Mucosa of descending colon (tissue), 3 donors: ENCODE results near the gene COL1A1. TPM values are rescaled to one million over a fixed set of nuclear protein-coding genes. Genes with fewer than 3 reads are reported as not detected.

Experiments used
- ATAC-seq: fragments of 200-7000 bp; cut with Tn5 transposase; one replicate; pipeline ENCODE4 v1.9.1; 2020; ENCODE audit warnings: mild to moderate bottlenecking, moderate library complexity
- DNase-seq, 3 donors: peaks; one replicate each; pipeline ENCODE4 v3.0.0-alpha.2; 2020
- H3K36me3 ChIP-seq: fragments of 200-600 bp; one replicate; pipeline ENCODE4 v1.8.0; 2021; ENCODE audit warnings: low read depth, mild to moderate bottlenecking
- H3K4me1 ChIP-seq: fragments of 200-600 bp; one replicate; pipeline ENCODE4 v1.8.0; 2021; ENCODE audit warnings: low read depth, mild to moderate bottlenecking
- H3K4me3 ChIP-seq: fragments of 200-600 bp; one replicate; pipeline ENCODE4 v1.8.0; 2021; ENCODE audit warnings: mild to moderate bottlenecking
- H3K9me3 ChIP-seq: fragments of 200-600 bp; one replicate; pipeline ENCODE4 v1.8.0; 2021; ENCODE audit warnings: mild to moderate bottlenecking
- CTCF ChIP-seq: fragments of 200-600 bp; IDR thresholded peaks from one replicate; pipeline ENCODE4 v1.8.0; 2022; ENCODE audit warnings: antibody characterized with exemption, mild to moderate bottlenecking
- intact Hi-C, 2 donors: fragments of 100-400 bp; cut with DNase I in 1 of 2; cut with micrococcal nuclease in 1 of 2; formaldehyde crosslinking; loops; one replicate each; pipeline versions ENCODE4 v1.11.0 to v1.11.1; 2022; cut with DNase I, micrococcal nuclease
- total RNA-seq, 3 donors: library from RNA; stranded (reverse); fragmentation: NEBNext Ultra II Directional in 2 of 3; extraction: Animal tissue kit (Norgen Biotek cat#: 25700) in 2 of 3; gene quantifications; one replicate each; pipeline versions ENCODE4 v1.2.1 to v1.2.4, GENCODE V29; 2021 to 2023
- donor health status: DM: no; HTN: no; CAD: no; lungs with moderate emphysema.
- donor health status: DM: no; HTN: no; CAD: no.
- donor health status: DM: no; HTN: yes; CAD: no.

Gene COL1A1
- total RNA-seq, 3 donors from 2014 or later: 53.0 to 248 (median 160) TPM

GRCh38 chr17:50222922-50223321, 21.5 kb upstream of the COL1A1 start:
- peaks cover 4% of the 10 kb centered on the region for H3K9me3 ChIP-seq
- DNase-seq (no peak), ATAC-seq (no peak)
- TF ChIP-seq CTCF: no peak
- intact Hi-C loops: no loop called here
- no peaks in the 10 kb centered on the region for H3K4me1 ChIP-seq
- no peak overlapping the region for H3K4me3 ChIP-seq
- no peaks in the 10 kb centered on the region for H3K36me3 ChIP-seq

GRCh38 chr17:50221864-50222545, 20.6 kb upstream of the COL1A1 start:
- no peak for DNase-seq
- peak; percentile 29 for ATAC-seq
- intact Hi-C loops: no loop called here
- Histone ChIP-seq H3K9me3 (peaks cover 4% of the 10 kb centered on the region), H3K36me3 (no peaks in the 10 kb centered on the region), H3K4me1 (no peaks in the 10 kb centered on the region), H3K4me3 (no peak overlapping the region)
- no peak for TF ChIP-seq CTCF

- no peaks in the 10 kb centered on the region for H3K36me3 ChIP-seq
- no peaks in the 10 kb centered on the region for H3K4me1 ChIP-seq
- no peak for ATAC-seq
These were observed 19.9 kb upstream of the COL1A1 start for GRCh38 chr17:50221266-50221863.

GRCh38 chr17:50220811-50221210, 19.4 kb upstream of the COL1A1 start:
- Histone ChIP-seq H3K4me1 (no peaks in the 10 kb centered on the region), H3K36me3 (no peaks in the 10 kb centered on the region), H3K9me3 (peaks cover 2% of the 10 kb centered on the region), H3K4me3 (no peak overlapping the region)
- no peak for ATAC-seq
- no peak for DNase-seq
- intact Hi-C loops: no loop called here
- TF ChIP-seq CTCF: no peak

More at GRCh38 chr17:50221266-50221863, 19.9 kb upstream of the COL1A1 start:
- TF ChIP-seq CTCF: no peak
- no peak for DNase-seq
- peaks cover 4% of the 10 kb centered on the region for H3K9me3 ChIP-seq
- no peak overlapping the region for H3K4me3 ChIP-seq
- intact Hi-C loops: no loop called here

GRCh38 chr17:50219939-50220465, 18.6 kb upstream of the COL1A1 start:
- no peak for TF ChIP-seq CTCF
- Histone ChIP-seq H3K4me3 (no peak overlapping the region), H3K9me3 (no peaks in the 10 kb centered on the region), H3K36me3 (no peaks in the 10 kb centered on the region), H3K4me1 (no peaks in the 10 kb centered on the region)
- no peak for ATAC-seq
- intact Hi-C loops: no loop called here
- no peak for DNase-seq
